HG02981 (cell line): ENCODE measurements around the gene ADM2.

ENCODE experiments used
- ATAC-seq: cut with Tn5 transposase; IDR thresholded peaks from one replicate; pipeline ENCODE4 v1.9.1; 2021; ENCODE audit warnings: mild to moderate bottlenecking, moderate library complexity; ENCODE audit not compliant: unreplicated experiment

Gene ADM2

DNA sequence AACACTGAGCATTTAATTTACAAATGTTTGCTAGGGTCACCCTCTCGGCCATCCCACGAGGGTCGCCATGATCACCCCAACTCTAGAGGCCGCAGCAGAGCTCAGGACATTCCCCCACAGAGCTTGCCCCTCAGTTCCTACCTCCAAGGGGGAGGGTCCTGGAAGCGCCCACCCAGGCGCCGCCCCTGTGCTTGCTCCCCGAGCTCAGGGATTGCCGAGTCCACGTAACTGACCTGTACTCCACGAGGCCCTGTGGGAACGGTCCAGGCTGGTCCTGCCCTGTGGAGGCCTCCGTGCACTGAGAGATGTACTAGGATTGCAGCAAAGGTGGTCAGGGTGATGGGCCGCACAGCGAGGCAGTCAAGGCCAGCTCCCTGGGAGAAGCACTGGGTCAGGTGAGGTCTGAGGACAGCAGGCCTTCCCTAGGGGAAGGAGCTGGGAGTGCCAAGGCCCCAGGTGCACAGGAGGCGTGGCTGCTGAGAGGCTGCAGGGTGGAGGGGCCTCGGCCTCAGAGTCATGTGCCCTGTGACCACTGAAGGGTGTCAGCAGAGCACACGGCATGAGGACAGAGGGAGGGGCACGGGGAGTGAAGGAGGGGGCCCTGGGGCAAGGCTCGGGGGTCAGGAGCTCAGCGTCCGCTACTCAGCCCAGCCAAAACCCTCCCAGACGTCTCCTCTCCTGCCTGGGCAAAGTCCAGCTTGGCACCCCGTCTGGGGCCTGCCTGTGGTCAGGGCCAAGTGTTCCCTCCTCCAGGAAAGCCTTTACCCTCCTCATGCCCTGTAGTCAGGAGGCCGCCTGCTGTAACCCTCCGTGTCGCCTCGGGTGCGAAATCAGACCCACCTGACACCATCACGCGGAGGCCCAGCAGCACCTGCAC lies 2.9 kb downstream of the ADM2 start:
- ATAC-seq, result no peak

DNA sequence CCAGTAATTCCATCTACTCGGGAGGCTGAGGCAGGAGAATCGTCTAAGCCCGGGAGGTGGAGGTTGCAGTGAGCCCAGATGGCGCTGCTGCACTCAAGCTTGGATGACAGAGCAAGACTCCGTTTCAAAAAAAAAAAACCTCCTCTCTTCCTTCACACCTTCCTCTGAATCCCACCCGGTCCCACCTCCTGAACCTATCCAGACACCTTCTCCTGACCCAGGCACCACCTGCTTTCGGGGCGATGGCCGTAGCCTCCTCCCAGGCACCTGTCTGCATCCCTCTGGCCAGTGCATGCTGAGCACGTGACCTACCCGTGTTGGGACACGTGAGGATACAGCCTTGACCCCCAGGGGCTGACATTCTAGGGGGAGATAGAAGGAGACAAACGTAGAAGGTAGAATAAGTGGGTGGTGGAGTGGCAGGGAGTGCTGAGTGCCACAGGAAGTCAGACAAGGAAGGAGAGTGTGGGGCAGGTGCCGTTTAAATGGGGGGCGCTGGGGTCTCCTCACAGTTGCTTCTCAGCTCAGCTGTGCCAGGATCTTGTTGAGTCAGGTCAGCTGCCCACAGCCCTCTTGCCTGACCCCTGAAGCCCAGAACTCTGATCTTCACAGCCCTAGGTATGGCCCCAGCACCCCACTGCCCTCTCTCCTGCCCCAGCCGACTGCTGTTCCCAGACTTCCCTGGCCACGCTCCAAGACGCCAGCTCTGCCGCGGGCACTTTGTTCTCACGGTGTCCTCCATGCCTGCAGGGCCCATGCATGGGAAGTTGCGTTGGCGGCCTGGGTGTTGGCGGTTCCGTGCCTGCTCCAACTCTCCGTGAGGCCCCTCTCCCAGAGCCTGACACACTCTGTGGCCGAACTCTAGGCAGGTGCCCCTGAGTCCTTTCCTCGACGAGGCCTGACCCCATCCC lies 4.1 kb downstream of the ADM2 start:
- no peak for ATAC-seq

DNA sequence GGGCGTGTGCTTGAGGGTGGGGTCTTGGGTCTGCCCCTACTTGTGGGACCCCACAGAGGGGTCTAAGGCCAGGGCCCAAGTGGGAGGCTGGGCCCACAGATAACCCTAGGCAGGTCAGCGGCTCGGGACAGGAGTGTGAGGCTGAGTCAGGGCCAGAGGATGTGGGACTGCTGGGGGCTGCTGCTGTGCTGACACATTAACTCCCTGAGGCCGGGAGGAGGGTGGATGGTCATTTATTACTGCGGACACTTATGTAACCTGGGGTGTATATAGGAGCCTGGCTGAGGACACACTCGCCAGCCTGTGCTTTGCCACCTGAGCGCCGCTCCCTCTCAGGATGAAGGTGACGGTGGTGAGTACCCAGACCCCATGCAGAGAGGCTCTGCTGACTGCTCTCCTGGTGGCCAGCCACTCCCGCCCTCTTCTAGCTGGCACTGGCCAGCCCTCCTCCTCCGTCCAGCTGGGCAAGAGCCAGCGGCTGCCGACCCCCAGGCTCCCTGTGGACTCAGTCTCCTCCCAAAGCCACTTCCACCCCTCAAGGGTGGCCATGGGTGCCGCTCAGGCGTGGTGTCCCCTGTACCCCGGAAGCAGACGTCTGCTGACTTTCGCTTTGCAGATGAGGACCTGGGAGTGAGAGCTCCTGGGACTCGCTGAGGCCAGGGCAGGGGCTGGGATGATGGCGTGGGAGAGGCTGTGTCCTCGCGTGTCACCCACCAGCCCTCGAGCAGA lies 5.4 kb downstream of the ADM2 start, which contains the start of gene MIOX:
MIOX (plus strand) TSS at position 299 of the 729 bp plus-strand sequence; CDS start at position 338, 39 bp downstream.
- ATAC-seq, result no peak

DNA sequence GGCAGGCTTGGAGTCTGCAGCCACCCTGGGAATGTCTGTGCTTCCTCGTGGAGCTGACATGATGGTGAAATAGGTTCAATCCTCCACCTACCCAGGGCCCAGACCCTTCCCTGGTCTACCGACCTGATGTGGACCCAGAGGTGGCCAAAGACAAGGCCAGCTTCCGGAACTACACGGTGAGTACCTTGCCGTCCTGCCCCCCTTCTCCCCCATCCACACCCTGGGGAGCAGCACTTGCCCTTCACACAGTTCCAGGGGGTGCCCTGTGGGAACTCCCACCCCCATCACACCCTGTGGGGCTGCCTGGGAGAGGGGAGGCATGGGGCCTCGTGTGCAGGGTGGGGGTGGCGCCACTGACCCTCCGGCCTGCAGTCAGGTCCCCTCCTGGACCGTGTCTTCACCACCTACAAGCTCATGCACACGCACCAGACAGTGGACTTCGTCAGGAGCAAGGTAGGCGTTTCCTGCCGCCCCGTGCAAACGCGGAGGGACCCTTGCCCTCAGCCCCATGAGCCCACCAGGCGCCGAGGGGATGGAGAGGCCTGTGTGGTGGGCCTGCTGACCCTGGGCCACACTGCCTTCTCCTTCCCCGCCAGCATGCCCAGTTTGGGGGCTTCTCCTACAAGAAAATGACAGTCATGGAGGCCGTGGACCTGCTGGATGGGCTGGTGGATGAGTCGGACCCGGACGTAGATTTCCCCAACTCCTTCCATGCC lies 6.1 kb downstream of the ADM2 start:
- no peak for ATAC-seq

DNA sequence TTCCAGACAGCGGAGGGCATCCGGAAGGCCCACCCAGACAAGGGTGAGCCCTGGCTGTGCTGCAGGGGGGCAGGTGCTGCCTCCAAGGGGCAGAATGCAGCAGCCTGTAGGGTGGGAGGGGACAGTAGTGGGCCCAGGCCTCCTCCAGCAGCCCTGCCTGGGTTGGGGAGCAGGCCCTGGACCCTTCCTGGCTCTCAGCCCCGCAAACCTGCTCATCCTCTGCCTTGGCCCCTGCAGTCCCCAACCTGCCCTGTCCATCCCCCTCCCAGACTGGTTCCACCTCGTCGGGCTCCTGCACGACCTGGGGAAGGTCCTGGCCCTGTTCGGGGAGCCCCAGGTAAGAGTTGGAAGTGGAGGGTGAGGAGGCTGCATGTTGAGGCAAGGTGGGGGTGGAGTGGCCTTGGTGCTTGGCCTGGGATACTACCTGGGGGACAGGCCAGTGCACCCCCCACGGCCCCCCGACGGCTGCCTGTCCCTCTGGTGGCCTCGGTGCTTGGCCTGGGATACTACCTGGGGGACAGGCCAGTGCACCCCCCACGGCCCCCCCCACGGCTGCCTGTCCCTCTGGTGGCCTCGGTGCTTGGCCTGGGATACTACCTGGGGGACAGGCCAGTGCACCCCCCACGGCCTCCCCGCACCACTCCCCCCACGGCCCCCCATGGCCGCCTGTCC lies 6.8 kb downstream of the ADM2 start:
- no peak for ATAC-seq

DNA sequence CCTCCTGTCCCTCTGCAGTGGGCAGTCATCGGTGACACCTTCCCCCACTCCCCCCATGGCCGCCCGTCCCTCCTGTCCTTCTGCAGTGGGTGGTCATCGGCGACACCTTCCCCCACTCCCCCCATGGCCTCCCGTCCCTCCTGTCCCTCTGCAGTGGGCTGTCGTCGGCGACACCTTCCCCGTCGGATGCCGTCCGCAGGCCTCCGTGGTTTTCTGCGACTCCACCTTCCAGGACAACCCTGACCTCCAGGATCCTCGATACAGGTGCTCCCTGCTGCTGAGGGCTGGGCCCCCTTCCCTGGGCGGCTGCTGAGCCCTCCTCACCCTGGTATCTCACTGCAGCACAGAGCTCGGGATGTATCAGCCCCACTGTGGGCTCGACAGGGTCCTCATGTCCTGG lies 7.5 kb downstream of the ADM2 start:
- ATAC-seq, result no peak

DNA sequence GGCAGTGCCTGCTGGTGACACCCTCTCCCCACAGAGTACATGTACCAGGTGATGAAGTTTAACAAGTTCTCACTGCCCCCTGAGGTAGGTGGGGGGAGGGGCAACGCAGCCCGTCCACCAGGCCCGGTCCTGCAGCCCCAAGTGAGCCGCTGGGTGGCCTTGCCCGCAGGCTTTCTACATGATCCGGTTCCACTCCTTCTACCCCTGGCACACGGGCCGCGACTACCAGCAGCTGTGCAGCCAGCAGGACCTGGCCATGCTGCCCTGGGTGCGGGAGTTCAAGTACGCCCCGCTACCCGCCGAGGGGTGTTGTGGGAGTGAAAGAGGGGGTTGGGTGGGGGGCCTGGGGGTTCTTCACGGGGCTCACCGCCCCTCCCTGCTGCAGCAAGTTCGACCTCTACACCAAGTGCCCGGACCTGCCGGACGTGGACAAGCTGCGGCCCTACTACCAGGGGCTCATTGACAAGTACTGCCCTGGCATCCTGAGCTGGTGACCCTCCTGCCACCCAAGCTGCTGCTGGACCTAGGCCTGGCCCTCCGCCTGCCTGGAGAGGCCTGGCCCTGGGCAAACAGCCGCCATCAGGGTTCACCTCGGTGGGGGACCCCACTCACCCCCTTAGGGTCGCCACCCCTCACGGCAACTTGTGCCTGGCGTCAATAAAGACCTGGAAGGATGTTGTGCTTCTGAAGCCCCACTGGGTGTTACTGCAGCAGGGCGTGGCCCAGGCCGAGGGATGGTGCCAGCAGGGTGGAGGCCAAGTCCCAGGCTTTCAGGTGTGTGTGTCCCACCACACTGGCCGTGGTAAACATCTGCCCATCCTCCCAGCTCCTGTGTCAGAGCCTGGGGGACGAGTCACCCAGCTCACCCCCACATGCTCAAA lies 8.3 kb downstream of the ADM2 start:
- no peak for ATAC-seq

DNA sequence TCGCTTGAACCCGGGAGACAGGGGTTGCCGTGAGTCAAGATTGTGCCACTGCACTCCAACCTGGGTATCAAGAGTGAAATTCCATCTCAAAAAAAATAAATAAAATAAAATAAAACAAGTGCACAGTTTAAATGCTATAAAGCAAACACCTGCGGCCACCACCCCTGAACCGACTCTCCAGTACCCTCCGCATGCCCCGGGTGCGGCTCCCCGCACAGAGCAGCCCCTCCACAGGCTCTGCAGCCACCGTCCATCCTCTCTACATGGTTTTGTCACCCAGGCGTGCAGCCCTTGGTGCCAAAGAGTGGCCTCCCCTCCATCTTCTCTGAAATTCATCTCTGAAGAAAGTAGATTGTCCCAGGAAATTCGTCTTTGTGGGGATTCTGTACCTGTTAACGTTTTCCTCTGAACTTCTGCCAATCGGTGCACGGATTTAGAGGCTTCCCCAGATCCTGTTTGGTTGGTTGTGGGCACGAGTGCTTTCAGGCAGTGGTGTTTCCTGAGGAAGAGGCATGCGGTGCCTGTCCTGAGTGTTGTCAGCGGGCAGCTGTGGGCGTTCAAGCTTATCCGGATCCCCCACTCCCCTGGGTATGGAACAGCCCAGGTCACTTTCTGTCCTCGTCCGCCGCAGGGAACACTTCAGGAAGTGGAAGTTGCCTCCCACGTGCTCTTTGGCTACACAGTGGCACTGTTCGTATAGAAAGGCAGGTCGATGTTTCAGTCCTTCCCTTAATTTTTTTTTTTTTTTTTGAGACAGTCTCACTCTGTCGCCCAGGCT lies 9.4 kb downstream of the ADM2 start:
- ATAC-seq, result no peak

DNA sequence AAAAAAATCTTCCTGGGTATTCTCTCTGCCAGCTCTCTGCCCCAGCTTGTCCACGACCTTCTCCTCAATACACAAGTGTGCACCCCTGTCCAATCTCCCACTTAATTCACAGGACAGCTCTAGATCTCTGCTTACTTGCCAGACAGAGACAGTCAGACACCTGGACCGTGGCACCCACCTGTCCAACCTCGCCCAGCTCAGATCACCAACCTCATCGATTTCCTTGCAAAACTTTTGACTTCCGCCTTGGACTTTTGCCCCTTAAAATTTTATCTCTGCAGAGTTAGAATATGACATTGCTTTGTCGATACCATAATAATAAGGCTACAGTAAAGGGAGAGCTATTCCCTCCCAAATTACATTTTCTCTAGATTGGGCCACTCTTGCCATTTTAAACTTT lies 15.8 kb downstream of the ADM2 start:
- no peak for ATAC-seq

DNA sequence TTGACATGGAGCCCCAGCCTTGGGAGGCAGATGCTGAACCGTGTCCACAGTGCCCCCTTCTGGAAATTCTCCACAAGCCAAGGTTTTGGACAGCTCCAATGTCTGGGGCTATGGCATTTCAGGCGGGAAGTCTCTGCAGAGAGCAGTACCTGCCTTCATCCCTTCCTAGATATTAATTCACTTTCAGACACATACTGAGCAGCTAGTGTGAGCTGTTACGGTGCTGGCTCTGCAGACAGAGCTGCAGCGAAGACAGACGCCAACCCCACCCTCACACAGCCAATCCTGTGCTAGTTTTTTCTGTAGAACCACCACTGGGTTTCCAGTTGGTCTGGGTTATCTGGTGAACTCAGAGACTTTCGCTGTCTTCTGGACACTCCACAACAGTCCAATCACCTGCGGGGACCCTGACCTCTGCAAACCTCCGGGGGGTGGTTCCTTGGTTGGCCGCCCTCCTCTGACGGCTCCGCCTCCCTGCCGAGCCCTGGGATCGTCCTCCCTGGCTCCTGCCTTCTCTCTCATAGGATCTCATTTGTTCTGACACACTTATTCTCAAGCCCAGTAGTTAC lies 17.1 kb downstream of the ADM2 start:
- ATAC-seq, result no peak

DNA sequence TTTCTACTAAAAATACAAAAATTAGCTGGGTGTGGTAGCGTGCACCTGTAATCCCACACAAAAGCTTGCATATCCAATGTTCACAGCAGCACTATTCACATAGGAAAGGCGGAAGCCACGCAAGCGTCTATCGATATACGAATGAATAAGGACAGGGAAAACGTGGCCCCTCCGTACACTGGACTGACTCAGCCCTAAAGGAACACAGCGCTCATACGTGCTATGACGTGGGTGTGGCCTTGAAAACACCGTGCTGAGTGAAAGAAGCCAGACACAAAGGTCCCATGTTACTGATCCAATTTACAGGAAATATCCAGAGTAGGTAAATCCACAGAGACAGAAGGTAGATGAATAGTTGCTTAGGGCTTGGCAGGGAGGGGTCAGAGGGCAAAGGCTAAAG lies 19.1 kb downstream of the ADM2 start:
- ATAC-seq, result no peak

DNA sequence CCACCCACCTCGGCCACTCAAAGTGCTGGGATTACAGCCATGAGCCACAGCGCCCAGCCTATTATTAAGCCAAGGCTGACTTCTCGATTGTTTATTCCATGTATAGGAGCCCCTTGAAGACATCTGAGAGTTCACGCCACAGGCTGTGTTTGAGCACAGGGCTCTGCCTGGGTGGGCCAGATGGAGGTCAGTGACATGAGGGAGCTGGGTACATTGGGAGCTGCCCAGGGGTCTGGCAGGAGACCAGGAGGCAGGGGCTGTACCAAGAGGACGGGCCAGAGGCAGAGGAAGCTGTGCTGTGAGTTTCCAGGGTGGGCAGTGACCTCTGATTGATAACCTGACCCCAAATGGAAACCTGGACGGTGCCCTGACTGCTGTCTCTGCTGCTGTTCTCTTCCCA lies 20.8 kb downstream of the ADM2 start:
- no peak for ATAC-seq

DNA sequence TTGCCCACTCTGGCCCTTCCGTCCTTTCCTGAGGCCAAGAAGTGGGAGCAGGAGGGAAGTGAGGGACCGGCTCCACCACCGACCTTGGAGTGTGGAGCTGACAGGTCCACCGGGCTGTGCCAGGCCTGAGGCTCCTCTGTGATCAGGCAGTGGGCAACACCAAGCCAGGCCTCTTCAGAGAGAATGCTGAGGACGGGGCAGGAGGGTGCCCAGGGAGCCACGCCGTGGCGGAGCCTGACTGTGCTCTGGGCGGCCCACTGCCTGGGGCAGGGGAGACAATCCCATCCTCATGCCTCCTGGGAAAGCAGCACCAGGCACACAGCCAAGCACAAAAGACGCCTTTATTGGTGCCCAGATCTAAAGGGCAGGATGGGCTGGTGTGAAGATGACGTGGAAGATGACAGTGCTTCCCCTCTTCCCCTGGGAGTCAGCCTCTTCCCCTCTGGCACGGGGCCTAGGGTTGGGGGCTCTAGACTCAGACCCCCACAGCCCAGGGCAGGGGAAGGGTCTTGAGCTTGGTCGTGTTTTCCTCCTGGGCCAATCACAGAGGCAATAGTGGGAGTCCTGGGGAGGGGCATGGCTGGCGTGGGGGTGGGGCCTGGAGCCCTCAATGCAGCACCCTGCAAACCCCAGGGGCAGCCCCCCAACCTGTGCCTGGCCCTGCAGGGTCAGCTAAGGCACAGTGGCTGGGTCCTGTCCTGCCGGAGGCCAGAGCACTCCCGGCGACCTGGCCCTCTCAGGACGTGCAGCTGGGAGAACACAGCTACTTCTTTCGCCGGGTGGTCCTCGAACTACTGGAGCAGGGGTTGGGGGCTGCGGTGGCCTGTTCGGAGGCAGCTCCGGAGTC lies 21.5 kb downstream of the ADM2 start:
- no peak for ATAC-seq

DNA sequence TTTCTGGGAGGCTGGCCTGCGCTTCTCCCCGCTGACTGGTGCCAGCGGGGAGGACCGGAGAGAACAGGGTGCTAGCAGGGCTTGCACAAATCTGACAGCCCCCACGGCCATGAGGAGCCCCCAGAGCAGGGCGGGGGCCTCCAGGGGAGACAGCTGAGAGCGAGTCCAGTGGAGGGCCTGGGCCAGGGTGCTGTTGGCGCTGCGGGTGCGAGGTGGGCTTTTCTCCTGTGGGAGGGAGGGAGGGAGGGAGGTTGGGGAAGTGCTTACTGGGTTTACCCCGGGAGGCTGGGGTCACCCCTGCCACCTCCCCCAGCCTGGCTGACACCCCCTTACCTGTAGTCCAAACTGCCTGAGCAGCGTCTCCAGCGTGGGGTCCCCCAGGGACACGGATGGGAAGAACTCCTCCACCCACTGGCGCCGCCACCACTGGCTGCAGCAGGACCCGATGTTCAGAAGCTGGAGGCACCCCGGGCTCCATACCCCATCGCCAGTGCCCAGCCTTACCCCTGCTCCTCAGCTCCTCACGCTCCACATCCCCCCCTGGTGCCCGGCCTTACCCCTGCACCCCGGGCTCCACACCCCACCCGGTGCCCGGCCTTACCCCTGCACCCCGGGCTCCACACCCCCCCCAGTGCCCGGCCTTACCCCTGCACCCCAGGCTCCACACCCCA lies 22.3 kb downstream of the ADM2 start:
- no peak for ATAC-seq

DNA sequence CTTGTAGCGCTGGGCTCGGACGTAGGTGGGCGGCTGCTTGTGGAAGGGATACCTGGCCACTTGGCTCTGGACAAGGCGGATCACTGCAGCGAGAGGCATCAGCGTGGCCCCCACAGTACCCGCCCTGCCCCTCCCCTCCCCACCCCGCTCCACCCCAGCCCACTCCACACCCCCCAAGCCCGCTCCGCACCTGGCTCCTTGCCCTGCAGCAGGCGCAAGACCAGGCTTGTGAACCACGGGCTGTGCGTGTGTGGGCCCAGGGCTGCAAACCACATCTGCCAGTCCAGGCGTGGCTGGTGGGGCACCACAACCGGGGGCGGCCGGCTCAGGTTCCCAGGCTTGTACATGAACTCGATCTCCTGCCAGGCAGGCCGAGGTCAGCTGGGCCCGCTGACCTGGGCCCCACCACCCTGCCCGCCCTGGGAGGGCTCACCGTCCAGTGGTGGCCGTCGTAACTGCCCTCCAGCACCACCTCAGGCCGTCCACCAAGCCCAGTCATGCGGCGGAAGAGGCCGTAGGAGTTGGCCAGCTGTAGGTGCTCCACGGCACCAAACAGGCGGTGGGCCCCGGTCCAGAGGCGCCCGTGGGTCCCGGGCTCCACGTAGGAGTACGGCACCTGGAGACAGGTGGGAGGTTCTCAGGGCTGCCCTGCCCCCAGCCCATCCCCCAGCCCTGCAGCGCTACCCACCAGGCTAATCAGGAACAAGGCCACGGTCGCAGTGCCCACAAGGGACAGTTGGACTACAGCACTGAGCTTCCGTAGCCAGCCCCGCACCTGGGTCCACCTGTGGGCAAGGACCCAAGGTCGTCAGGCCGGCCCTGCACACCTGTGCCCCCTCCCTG lies 23.2 kb downstream of the ADM2 start:
- no peak for ATAC-seq
